ENCODE measurements around the gene LMTK2.
"Not testable (repeated sequence)": the region's sequence is repeated elsewhere in the genome, so short reads cannot be mapped to it uniquely, and the experiment has no call there.

The LMTK2 gene

DNA sequence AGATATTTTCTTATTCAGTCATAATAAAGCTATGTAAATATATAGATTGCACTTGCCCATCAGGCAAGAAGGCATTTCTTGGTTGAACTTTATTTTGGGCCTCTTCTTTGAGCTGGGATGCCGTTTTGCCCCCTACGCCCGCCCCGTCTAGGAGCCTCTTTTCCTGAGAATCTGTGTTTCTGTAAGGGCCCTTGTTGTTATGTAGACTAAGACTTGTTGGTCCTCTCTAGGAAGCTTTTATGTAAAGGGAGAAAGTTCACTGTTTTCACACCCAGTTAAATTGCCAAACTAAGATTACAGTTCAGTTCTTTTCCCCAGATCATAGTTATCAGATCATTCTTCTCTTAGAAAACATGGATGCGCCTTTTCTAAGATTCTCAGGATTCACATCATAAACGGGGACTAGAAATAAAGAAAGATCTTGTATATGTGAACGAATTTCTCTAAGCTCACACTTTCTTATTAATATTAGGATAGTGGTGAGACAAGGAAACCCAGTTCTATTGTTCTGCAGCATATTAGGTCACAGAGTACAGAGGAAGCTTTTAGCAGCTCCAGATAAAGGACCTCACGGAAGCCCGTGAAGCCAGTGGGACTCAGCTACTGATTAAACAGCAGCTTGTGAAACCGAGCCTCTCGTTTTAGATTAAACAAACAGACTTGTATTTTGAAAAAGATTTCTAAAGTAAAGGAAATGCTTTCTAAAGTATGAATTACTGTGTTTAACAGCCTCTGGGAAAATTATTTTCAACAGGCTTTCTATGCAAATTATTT lies 3.8 kb downstream of the LMTK2 start:
- H3K4me3 ChIP-seq (ENCODE audit: low read length) = no peak overlapping the region
- H3K9ac ChIP-seq (ENCODE audit: low read length) = no peak overlapping the region
- H3K4me1 ChIP-seq (ENCODE audit: control insufficient read depth, insufficient read depth, low read length) = no peaks in the 10 kb centered on the region
- H3K27me3 ChIP-seq (ENCODE audit: control insufficient read depth, insufficient read depth, low read length) = no peaks in the 10 kb centered on the region
- H3K36me3 ChIP-seq (ENCODE audit: control insufficient read depth, insufficient read depth, low read length) = no peaks in the 10 kb centered on the region
- no peak overlapping the region for H3K27ac ChIP-seq (ENCODE audit: low read depth, low read length)

DNA sequence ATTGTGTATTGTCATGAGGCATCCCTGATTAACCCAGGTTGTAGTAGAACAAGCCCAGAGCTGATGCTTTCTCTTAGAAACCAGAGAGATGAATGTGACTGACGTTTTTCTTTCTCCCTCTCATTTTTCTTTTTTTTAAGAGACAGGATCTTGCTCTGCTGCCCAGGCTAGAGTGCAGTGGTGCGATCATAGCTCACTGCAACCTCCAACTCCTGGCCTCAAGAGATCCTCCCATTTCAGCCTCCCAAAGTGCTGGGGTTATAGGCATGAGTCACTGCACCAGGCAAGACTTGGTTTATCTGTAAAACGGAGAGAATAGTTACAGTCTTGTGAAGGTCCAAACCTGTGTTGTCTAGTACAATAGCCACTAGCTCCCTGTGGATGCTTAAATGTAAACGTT lies 5.4 kb downstream of the LMTK2 start:
- Histone ChIP-seq H3K9ac (ENCODE audit: low read length) (no peak overlapping the region), H3K4me3 (ENCODE audit: low read length) (no peak overlapping the region), H3K4me1 (ENCODE audit: control insufficient read depth, insufficient read depth, low read length) (no peaks in the 10 kb centered on the region), H3K27ac (ENCODE audit: low read depth, low read length) (no peak overlapping the region), H3K27me3 (ENCODE audit: control insufficient read depth, insufficient read depth, low read length) (no peaks in the 10 kb centered on the region), H3K36me3 (ENCODE audit: control insufficient read depth, insufficient read depth, low read length) (no peaks in the 10 kb centered on the region)

DNA sequence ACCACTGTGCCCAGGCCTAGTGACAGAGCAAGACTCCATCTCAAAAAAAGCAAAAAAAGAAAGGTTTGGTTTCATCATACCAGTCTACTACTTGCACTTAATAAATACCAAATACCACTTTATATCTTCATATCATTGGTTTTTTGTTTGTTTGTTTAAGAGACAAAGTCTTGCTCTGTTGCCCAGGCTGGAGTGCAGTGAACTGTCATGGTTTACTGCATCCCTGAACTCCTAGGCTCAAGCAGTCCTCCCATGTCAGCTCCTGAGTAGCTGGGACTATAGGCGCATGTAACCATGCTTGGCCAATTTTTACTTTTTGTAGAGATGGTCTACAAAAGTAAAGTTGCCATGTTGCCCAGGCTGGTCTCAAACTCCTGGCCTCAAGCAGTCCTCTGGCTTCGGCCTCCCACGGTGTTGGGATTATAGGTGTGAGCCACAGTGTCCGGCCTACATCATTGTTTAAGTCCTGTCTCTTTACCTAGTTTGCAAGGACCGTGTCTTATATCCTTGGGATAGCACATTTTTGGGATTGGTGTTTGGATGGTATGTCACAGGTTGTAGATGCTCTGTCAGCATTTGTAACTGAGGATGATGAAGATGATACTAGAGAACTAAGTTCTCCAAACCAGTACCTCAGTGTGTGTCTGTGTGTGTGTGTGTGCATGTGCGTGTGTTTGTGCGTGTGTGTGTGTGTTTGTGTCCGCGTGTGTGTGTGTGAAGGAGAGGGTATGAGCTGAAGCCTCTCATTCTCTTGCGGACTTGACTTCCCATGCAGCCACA lies 9.3 kb downstream of the LMTK2 start:
- Histone ChIP-seq H3K4me3 (ENCODE audit: low read length) (no peak overlapping the region), H3K27ac (ENCODE audit: low read depth, low read length) (no peak overlapping the region), H3K27me3 (ENCODE audit: control insufficient read depth, insufficient read depth, low read length) (no peaks in the 10 kb centered on the region), H3K4me1 (ENCODE audit: control insufficient read depth, insufficient read depth, low read length) (no peaks in the 10 kb centered on the region), H3K9ac (ENCODE audit: low read length) (no peak overlapping the region), H3K36me3 (ENCODE audit: control insufficient read depth, insufficient read depth, low read length) (no peaks in the 10 kb centered on the region)

DNA sequence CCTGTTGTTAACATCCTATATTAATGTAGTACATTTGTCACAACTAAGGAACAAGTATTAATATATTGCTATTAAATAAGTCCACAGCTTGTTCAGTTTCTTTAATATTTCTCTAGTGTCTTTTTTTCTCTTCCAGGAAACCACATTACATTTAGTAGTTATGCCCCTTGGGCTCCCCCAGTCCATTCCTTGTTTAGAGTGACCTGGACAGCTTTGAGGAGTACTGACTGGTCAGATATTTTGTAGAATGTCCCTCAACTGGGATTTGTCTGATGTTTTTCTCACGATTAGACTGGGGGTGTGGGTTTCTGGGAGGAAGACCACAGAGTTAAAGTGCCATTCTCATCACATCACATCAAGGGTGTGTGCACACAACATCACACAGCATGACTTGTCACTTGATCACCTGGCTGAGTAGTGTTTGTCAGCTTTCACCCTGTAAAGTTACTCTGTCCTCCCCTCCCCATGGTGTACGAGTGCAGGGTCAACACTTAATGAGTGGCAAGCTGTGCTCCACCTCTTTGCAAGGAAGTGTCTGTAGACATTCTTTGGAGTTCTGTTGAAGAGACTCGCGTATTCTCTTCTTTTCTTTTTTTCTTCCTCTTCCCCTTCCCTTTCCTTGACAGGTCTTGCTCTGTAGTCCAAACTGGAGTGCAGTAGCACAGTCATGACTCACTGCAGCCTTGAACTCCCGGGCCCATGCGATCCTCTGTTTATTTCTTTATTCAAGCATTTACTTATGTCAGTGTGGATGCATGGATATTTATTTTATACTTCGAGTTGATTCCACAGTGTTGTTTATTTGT lies 10.2 kb downstream of the LMTK2 start:
- H3K4me3 ChIP-seq (ENCODE audit: low read length) = no peak overlapping the region
- no peaks in the 10 kb centered on the region for H3K36me3 ChIP-seq (ENCODE audit: control insufficient read depth, insufficient read depth, low read length)
- no peaks in the 10 kb centered on the region for H3K27me3 ChIP-seq (ENCODE audit: control insufficient read depth, insufficient read depth, low read length)
- H3K4me1 ChIP-seq (ENCODE audit: control insufficient read depth, insufficient read depth, low read length) = no peaks in the 10 kb centered on the region
- no peak overlapping the region for H3K9ac ChIP-seq (ENCODE audit: low read length)
- H3K27ac ChIP-seq (ENCODE audit: low read depth, low read length) = no peak overlapping the region

DNA sequence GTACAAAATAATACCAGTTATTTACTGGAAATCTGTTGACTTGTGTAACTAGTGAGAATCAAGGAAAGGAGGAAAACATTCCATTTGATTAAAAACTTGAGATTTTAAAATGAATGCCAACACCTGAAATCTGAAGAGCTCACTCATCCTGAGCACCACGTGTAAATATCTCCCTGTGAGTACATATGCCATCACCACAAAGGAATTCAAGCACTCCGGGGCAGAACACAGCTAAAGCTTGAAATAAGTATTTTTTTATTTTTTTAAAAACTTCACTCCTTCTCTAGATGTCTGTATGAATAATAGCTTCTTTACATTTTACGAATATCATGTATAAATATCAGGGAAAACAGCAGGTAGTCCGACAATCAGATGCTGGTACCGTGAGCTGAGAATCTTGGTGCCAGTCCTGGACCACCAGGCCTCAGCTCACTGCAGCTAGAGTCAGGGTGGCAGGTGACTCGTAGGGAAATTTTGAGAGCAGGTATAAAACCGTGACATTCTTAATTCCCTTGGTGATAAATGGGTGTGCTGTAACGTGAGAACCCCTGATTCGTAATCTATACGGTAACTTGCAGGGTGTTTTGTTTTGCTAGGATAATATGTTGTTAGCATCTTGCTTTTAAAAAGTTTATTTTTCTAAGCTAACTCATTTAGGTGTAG lies 12.7 kb downstream of the LMTK2 start:
- Histone ChIP-seq H3K36me3 (ENCODE audit: control insufficient read depth, insufficient read depth, low read length) (no peaks in the 10 kb centered on the region), H3K27me3 (ENCODE audit: control insufficient read depth, insufficient read depth, low read length) (no peaks in the 10 kb centered on the region), H3K4me1 (ENCODE audit: control insufficient read depth, insufficient read depth, low read length) (no peaks in the 10 kb centered on the region), H3K27ac (ENCODE audit: low read depth, low read length) (no peak overlapping the region), H3K9ac (ENCODE audit: low read length) (no peak overlapping the region), H3K4me3 (ENCODE audit: low read length) (no peak overlapping the region)

DNA sequence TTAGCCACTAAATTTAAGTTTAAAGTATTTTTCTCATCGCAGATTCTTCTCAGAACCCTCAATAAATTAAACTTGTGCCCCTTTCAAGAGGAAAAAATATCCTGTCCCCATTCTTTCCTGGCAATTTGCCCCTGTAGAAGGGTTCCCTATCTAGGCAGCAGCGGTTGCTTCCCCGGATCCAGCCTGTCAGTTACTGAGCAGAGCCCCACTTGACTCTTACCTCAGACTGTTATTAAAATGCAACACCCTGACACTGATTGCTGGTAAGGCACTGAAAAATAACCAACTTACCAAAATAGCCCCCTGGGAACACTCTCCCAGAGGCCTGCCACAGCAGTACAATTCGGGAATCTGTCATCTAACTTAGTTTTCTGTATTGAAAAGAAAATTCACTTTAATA lies 13.9 kb downstream of the LMTK2 start:
- Histone ChIP-seq H3K4me3 (ENCODE audit: low read length) (no peak overlapping the region), H3K4me1 (ENCODE audit: control insufficient read depth, insufficient read depth, low read length) (no peaks in the 10 kb centered on the region)

DNA sequence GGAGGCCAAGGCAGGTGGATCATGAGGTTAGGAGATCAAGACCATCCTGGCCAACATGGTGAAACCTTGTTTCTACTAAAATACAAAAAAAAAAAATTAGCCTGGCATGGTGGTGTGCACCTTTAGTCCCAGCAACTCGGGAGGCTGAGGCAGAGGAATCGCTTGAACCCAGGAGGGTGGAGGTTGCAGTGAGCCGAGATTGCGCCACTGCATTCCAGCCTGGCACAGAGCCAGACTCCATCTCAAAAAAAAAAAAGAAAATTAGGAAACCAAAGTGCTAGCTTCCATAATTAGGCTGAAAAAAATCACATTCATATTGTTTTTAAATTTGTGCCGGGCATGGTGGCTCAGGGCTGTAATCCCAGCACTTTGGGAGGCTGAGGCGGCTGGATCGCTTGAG lies 14.7 kb downstream of the LMTK2 start:
- not testable (repeated sequence) for H3K27me3 ChIP-seq (ENCODE audit: control insufficient read depth, insufficient read depth, low read length); H3K27ac ChIP-seq (ENCODE audit: low read depth, low read length); H3K9ac ChIP-seq (ENCODE audit: low read length); H3K4me3 ChIP-seq (ENCODE audit: low read length); H3K4me1 ChIP-seq (ENCODE audit: control insufficient read depth, insufficient read depth, low read length); H3K36me3 ChIP-seq (ENCODE audit: control insufficient read depth, insufficient read depth, low read length)

More for the DNA sequence above, 13.9 kb downstream of the LMTK2 start:
- no peak overlapping the region for H3K27ac ChIP-seq (ENCODE audit: low read depth, low read length)
- no peaks in the 10 kb centered on the region for H3K27me3 ChIP-seq (ENCODE audit: control insufficient read depth, insufficient read depth, low read length)
- no peaks in the 10 kb centered on the region for H3K36me3 ChIP-seq (ENCODE audit: control insufficient read depth, insufficient read depth, low read length)
- H3K9ac ChIP-seq (ENCODE audit: low read length) = no peak overlapping the region

DNA sequence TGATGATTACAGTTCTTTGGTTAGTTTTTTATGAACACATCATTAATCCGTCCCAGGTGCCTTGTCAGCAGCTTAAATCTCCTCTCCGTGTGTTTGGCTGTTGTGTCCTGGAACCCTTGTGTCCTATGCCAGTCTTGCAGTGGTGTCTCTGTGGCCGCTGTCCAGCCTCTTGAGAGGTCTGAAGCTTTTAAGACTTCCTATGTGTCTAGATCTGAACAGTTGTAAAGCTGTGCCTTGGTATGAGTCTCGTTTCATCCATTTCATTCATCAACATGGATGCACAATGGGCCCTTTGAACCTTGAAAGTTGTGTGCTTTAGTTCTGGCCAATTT lies 16.7 kb downstream of the LMTK2 start:
- Histone ChIP-seq H3K4me1 (ENCODE audit: control insufficient read depth, insufficient read depth, low read length) (no peaks in the 10 kb centered on the region), H3K27ac (ENCODE audit: low read depth, low read length) (no peak overlapping the region), H3K4me3 (ENCODE audit: low read length) (no peak overlapping the region), H3K9ac (ENCODE audit: low read length) (no peak overlapping the region), H3K36me3 (ENCODE audit: control insufficient read depth, insufficient read depth, low read length) (no peaks in the 10 kb centered on the region), H3K27me3 (ENCODE audit: control insufficient read depth, insufficient read depth, low read length) (no peaks in the 10 kb centered on the region)

DNA sequence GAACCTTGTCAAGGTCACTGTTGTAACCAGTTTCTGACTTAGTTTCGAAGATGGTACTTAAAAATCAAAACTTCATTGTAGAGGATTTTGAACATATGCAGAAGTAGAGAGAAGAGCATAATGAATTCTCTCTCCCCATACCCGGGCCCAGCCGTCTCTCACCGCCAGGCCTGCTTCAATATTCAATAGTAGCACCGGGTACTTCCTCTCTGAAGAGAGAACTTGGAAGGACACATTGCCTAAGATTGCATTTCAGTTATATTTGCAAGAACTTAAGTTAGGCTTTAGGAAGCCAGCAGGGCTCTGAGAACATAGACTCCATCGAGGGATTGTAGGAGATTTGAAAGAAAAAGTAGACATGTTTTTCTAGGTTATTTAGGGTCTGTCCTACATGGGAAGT lies 19.1 kb downstream of the LMTK2 start:
- Histone ChIP-seq H3K36me3 (ENCODE audit: control insufficient read depth, insufficient read depth, low read length) (no peaks in the 10 kb centered on the region), H3K9ac (ENCODE audit: low read length) (no peak overlapping the region), H3K27ac (ENCODE audit: low read depth, low read length) (no peak overlapping the region), H3K27me3 (ENCODE audit: control insufficient read depth, insufficient read depth, low read length) (no peaks in the 10 kb centered on the region), H3K4me1 (ENCODE audit: control insufficient read depth, insufficient read depth, low read length) (no peaks in the 10 kb centered on the region), H3K4me3 (ENCODE audit: low read length) (no peak overlapping the region)

DNA sequence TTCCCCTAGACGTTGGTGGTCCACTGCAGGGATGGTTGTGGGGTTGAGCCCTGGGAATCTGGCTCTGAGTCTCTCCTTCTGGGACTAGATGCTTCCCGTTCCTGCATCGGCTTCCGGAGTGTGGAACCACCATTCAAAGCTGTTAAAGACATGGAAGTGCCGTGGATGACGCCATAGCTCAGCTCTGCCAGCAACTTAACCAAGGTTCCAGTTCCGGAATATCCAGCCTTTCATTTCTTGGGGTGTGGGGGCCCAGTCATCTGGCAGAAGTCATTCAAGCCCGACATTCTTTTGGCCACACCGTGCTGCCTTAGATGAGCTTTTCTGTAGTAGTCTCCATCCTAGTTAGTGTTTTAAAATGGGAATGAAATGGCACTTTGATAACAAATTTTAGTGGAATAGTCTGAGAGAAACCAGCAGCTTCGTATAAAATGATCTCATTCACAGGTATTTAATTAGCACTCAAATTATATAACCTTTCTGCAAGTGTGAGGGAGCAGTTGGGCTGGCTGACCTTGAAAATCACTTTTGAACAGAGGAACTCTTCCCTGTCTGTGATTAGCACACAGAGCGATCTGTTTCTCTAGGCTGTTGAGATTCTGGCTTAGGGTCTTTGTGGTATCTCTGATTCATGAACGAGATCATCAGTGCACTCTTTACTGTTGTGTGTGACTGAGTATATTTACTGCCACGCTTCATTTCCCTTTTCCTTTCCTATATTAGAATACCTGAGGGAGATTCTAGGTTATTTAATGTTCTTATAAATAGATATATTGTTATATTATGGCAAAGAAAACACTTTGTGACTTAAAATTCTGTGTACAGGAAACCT lies 19.9 kb downstream of the LMTK2 start:
- Histone ChIP-seq H3K27ac (ENCODE audit: low read depth, low read length) (no peak overlapping the region), H3K36me3 (ENCODE audit: control insufficient read depth, insufficient read depth, low read length) (no peaks in the 10 kb centered on the region), H3K4me3 (ENCODE audit: low read length) (no peak overlapping the region), H3K9ac (ENCODE audit: low read length) (no peak overlapping the region), H3K4me1 (ENCODE audit: control insufficient read depth, insufficient read depth, low read length) (no peaks in the 10 kb centered on the region), H3K27me3 (ENCODE audit: control insufficient read depth, insufficient read depth, low read length) (no peaks in the 10 kb centered on the region)

DNA sequence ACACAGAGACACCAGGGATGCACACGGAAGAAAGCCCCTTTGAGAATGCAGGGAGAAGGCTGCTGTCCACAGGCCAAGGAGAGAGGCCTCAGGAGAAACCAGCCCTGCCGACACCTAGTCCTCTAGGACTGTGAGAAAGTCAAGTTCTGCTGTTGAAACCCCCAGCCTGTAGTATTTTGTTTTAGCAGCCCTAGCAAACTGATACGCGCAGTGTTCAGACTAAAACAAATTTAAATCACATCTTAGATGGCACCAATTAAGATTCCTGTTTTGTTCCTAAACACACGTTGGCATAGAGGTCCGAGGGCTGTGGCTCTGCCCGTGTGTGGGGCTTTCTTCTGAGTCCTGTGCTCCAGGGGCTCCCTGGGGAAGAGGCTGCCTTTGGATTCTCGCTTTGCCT lies 21.7 kb downstream of the LMTK2 start:
- Histone ChIP-seq H3K4me3 (ENCODE audit: low read length) (no peak overlapping the region), H3K4me1 (ENCODE audit: control insufficient read depth, insufficient read depth, low read length) (no peaks in the 10 kb centered on the region), H3K27me3 (ENCODE audit: control insufficient read depth, insufficient read depth, low read length) (no peaks in the 10 kb centered on the region), H3K36me3 (ENCODE audit: control insufficient read depth, insufficient read depth, low read length) (no peaks in the 10 kb centered on the region), H3K27ac (ENCODE audit: low read depth, low read length) (no peak overlapping the region), H3K9ac (ENCODE audit: low read length) (no peak overlapping the region)
